ENCODE measurements around the gene CCDC190.

The CCDC190 gene

DNA sequence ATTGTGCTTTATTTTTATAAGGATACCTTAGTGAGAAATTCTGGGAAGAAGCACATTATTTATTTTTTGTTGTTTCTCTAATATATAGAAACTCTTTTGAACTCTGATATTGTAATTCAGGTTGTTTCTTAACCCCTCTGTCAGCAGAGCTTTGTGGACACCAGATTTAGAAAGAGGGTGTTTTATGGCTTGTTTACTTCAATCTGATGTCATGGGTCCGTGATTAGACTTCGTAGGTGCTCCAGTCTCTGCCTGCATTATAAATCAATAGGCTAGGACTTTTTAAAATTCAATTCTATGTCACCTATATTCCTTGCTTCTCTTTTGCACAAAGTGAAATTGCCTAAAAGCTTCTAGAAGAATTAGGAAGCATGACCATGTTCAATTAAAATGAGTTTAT is 47.3 kb upstream of the CCDC190 start:
- Histone ChIP-seq H3K79me2 (ENCODE audit: insufficient read depth, low read length) (no peaks in the 10 kb centered on the region), H3K9me2 (replicated peaks; ENCODE audit: low read depth, low read length) (no peaks in the 10 kb centered on the region), H3K4me3 (ENCODE audit: low read length, poor library complexity, severe bottlenecking) (no peak overlapping the region), H3K36me3 (ENCODE audit: insufficient read depth, low read length) (no peaks in the 10 kb centered on the region), H3K27me3 (ENCODE audit: insufficient read depth, low read length, poor library complexity, severe bottlenecking) (no peaks in the 10 kb centered on the region), H3K9me3 (ENCODE audit: insufficient read depth, low read depth, low read length) (no peaks in the 10 kb centered on the region; the same call in 1 of the 2 replicates), H3F3A (ENCODE audit: low read depth) (no peaks in the 10 kb centered on the region), H3K4me2 (ENCODE audit: low read depth, low read length, poor library complexity, severe bottlenecking) (no peak overlapping the region), H2AFZ (ENCODE audit: low read length) (no peak overlapping the region), H4K20me1 (ENCODE audit: insufficient read depth, low read length, poor library complexity, severe bottlenecking) (no peaks in the 10 kb centered on the region), H3K4me1 (ENCODE audit: insufficient read depth, low read length, poor library complexity, severe bottlenecking) (no peaks in the 10 kb centered on the region), H3K9ac (ENCODE audit: low read depth, low read length, poor library complexity, severe bottlenecking) (no peak overlapping the region)
- TF ChIP-seq, protein P1, sequence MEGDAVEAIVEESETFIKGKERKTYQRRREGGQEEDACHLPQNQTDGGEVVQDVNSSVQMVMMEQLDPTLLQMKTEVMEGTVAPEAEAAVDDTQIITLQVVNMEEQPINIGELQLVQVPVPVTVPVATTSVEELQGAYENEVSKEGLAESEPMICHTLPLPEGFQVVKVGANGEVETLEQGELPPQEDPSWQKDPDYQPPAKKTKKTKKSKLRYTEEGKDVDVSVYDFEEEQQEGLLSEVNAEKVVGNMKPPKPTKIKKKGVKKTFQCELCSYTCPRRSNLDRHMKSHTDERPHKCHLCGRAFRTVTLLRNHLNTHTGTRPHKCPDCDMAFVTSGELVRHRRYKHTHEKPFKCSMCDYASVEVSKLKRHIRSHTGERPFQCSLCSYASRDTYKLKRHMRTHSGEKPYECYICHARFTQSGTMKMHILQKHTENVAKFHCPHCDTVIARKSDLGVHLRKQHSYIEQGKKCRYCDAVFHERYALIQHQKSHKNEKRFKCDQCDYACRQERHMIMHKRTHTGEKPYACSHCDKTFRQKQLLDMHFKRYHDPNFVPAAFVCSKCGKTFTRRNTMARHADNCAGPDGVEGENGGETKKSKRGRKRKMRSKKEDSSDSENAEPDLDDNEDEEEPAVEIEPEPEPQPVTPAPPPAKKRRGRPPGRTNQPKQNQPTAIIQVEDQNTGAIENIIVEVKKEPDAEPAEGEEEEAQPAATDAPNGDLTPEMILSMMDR (conservative IDR thresholded peaks at IDR 0.05; ENCODE audit: low read length): no peak
- TF ChIP-seq EZH2phosphoT487 (IDR thresholded peaks at IDR 0.05; ENCODE audit: borderline replicate concordance): no peak

DNA sequence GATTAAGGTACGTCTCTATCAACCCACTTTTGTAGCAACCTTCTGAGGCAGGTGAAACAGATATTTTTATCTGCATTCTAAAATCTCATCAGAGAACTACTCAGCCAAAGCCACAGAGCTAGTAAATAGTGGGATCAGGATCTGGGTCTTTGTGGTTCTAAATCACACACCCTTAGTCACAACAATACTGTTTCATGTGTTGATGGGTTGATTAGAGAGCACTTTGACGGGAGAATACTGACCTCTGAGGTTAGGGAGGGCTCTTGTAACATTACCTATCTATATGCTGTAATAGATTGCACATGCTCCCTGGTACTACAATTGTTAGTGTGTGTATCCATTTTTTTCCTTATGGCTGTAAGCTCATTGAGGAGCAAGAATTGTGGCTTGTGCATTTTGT is 45.5 kb upstream of the CCDC190 start:
- H3K36me3 ChIP-seq (ENCODE audit: insufficient read depth, low read length): no peaks in the 10 kb centered on the region
- TF ChIP-seq, protein P1 (conservative IDR thresholded peaks at IDR 0.05; ENCODE audit: low read length): no peak
- TF ChIP-seq EZH2phosphoT487 (IDR thresholded peaks at IDR 0.05; ENCODE audit: borderline replicate concordance): no peak
- H4K20me1 ChIP-seq (ENCODE audit: insufficient read depth, low read length, poor library complexity, severe bottlenecking): no peaks in the 10 kb centered on the region

DNA sequence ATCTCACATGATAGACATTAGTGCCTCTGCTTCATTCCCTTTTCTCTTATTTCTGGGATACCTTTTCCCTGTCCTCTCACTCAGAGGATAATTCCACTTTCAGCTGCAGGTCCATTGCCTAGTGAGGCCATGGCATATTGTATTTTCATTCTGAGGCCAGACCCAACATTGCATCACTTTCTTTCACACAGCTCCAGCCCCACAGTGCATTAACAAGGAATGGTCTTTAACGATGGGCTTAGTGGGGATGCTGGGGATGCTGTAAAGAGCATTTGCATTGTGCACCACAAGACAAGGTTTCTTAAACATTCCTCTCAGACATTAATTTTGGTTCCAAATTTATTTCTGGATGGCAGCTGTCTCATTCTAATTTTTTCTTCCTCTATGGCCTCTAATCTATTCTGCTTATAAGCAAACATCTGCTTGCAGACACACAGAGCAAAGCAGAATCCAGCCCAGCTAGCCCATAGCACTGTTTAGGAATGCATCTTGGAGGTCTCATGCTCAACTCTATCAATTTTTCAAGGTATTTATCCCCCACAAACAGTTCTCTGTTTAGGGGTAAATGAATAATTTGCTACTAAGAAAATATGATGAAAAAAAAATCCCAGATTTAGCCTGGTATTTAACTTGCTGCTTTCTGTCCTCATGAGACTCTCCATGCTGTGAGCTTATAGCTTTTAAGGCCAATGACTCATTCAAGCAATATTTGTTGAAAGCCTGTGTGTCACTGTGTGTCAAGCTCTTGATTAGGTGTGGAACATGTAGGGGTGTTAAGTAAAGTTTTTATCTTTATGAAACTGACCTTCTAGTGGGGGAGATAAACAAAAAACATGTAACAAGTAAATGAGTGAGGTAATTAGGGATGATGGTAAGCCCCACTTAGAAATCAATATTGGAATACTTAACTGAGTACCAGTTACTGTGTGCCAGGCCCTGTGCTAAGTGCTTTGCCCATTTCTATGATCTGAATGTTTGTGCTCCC is 44.5 kb upstream of the CCDC190 start:
- Histone ChIP-seq H3K9me2 (replicated peaks; ENCODE audit: low read depth, low read length) (no peaks in the 10 kb centered on the region), H3K4me3 (ENCODE audit: low read length, poor library complexity, severe bottlenecking) (no peak overlapping the region), H3K9ac (ENCODE audit: low read depth, low read length, poor library complexity, severe bottlenecking) (no peak overlapping the region), H3K36me3 (ENCODE audit: insufficient read depth, low read length) (no peaks in the 10 kb centered on the region), H3K9me3 (ENCODE audit: insufficient read depth, low read depth, low read length) (no peaks in the 10 kb centered on the region), H3K79me2 (ENCODE audit: insufficient read depth, low read length) (no peaks in the 10 kb centered on the region), H3K27me3 (ENCODE audit: insufficient read depth, low read length, poor library complexity, severe bottlenecking) (no peaks in the 10 kb centered on the region), H2AFZ (ENCODE audit: low read length) (no peak overlapping the region), H3K4me1 (ENCODE audit: insufficient read depth, low read length, poor library complexity, severe bottlenecking) (no peaks in the 10 kb centered on the region), H3K4me2 (ENCODE audit: low read depth, low read length, poor library complexity, severe bottlenecking) (no peak overlapping the region), H4K20me1 (ENCODE audit: insufficient read depth, low read length, poor library complexity, severe bottlenecking) (no peaks in the 10 kb centered on the region), H3F3A (ENCODE audit: low read depth) (no peaks in the 10 kb centered on the region)
- TF ChIP-seq, protein P1 (conservative IDR thresholded peaks at IDR 0.05; ENCODE audit: low read length): no peak
- no peak for TF ChIP-seq EZH2phosphoT487 (IDR thresholded peaks at IDR 0.05; ENCODE audit: borderline replicate concordance)

More for the DNA sequence above, 45.5 kb upstream of the CCDC190 start:
- Histone ChIP-seq H3K9me3 (ENCODE audit: insufficient read depth, low read depth, low read length) (no peaks in the 10 kb centered on the region), H3K9me2 (replicated peaks; ENCODE audit: low read depth, low read length) (no peaks in the 10 kb centered on the region), H3K79me2 (ENCODE audit: insufficient read depth, low read length) (no peaks in the 10 kb centered on the region), H3K9ac (ENCODE audit: low read depth, low read length, poor library complexity, severe bottlenecking) (no peak overlapping the region), H2AFZ (ENCODE audit: low read length) (no peak overlapping the region), H3K4me1 (ENCODE audit: insufficient read depth, low read length, poor library complexity, severe bottlenecking) (no peaks in the 10 kb centered on the region), H3K4me3 (ENCODE audit: low read length, poor library complexity, severe bottlenecking) (no peak overlapping the region), H3K27me3 (ENCODE audit: insufficient read depth, low read length, poor library complexity, severe bottlenecking) (no peaks in the 10 kb centered on the region), H3K4me2 (ENCODE audit: low read depth, low read length, poor library complexity, severe bottlenecking) (no peak overlapping the region), H3F3A (ENCODE audit: low read depth) (no peaks in the 10 kb centered on the region)
